Endothelial cell (in vitro differentiated cells): Measurements from ENCODE around the gene PDE10A. TPM values are rescaled to one million over a fixed set of nuclear protein-coding genes. Genes with fewer than 3 reads are reported as not detected.

Source experiments
- DNase-seq: peaks from one replicate; pipeline ENCODE4 v3.0.0; 2021; ENCODE audit warnings: low spot score
- H3K27ac Mint-ChIP-seq: one replicate; pipeline ENCODE4 v1.8.0; 2021; ENCODE audit warnings: mixed read lengths, inconsistent platforms; ENCODE audit not compliant: unreplicated experiment
- H3K27me3 Mint-ChIP-seq: one replicate; pipeline ENCODE4 v1.8.0; 2021; ENCODE audit warnings: mild to moderate bottlenecking, moderate library complexity, mixed read lengths, inconsistent platforms; ENCODE audit not compliant: unreplicated experiment
- H3K36me3 Mint-ChIP-seq: one replicate; pipeline ENCODE4 v1.8.0; 2021; ENCODE audit warnings: mild to moderate bottlenecking, low read depth, mixed read lengths, inconsistent platforms; ENCODE audit not compliant: unreplicated experiment
- H3K4me1 Mint-ChIP-seq: one replicate; pipeline ENCODE4 v1.8.0; 2021; ENCODE audit warnings: mild to moderate bottlenecking, mixed read lengths, inconsistent platforms; ENCODE audit not compliant: unreplicated experiment
- H3K4me3 Mint-ChIP-seq: one replicate; pipeline ENCODE4 v1.8.0; 2021; ENCODE audit warnings: mild to moderate bottlenecking, mixed read lengths, inconsistent platforms; ENCODE audit not compliant: unreplicated experiment
- H3K9me3 Mint-ChIP-seq: one replicate; pipeline ENCODE4 v1.8.0; 2021; ENCODE audit warnings: mixed read lengths, inconsistent platforms; ENCODE audit not compliant: unreplicated experiment
- total RNA-seq: library from RNA; stranded (reverse); fragmentation: NEBNext Ultra II Directional; extraction: Animal tissue kit (Norgen Biotek cat#: 25700); gene quantifications from one replicate; pipeline ENCODE4 v1.2.1, GENCODE V29; 2021; ENCODE audit not compliant: unreplicated experiment
- TF ChIP-seq, protein P1 (sequence below): fragments of 200-600 bp; sonication (generic); IDR thresholded peaks from one replicate; pipeline ENCODE4 v1.5.0; 2021; ENCODE audit warnings: antibody characterized with exemption; ENCODE audit not compliant: unreplicated experiment

The PDE10A gene
- total RNA-seq, 1 donor from 2014 or later: 11.5 TPM

DNA sequence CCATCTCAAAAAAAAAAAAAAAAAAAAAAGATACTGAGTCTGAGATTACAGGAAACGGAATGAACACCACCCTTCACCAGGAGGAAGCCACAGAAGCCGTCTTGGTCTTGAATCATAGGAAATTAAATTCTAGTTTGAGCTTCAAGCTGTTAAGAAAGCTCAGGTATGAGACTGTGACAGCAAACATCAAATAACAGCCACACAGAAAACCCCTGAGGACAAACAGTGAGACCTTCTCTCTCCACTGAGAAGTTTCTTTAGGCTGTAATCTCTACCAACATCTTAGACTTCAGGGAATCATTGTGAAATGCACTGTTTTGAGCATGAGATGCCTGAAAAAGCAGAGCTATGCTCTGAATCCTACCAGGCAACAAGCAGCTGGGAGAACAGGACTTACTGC is 30.8 kb downstream of the PDE10A start:
- DNase-seq: no peak
- no peaks in the 10 kb centered on the region for H3K36me3 Mint-ChIP-seq
- H3K27ac Mint-ChIP-seq: no peak overlapping the region
- peaks cover 2% of the 10 kb centered on the region for H3K27me3 Mint-ChIP-seq
- peaks cover 39% of the 10 kb centered on the region for H3K4me1 Mint-ChIP-seq
- H3K9me3 Mint-ChIP-seq: no peaks in the 10 kb centered on the region
- H3K4me3 Mint-ChIP-seq: no peak overlapping the region
- TF ChIP-seq, protein P1, sequence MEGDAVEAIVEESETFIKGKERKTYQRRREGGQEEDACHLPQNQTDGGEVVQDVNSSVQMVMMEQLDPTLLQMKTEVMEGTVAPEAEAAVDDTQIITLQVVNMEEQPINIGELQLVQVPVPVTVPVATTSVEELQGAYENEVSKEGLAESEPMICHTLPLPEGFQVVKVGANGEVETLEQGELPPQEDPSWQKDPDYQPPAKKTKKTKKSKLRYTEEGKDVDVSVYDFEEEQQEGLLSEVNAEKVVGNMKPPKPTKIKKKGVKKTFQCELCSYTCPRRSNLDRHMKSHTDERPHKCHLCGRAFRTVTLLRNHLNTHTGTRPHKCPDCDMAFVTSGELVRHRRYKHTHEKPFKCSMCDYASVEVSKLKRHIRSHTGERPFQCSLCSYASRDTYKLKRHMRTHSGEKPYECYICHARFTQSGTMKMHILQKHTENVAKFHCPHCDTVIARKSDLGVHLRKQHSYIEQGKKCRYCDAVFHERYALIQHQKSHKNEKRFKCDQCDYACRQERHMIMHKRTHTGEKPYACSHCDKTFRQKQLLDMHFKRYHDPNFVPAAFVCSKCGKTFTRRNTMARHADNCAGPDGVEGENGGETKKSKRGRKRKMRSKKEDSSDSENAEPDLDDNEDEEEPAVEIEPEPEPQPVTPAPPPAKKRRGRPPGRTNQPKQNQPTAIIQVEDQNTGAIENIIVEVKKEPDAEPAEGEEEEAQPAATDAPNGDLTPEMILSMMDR: no peak

DNA sequence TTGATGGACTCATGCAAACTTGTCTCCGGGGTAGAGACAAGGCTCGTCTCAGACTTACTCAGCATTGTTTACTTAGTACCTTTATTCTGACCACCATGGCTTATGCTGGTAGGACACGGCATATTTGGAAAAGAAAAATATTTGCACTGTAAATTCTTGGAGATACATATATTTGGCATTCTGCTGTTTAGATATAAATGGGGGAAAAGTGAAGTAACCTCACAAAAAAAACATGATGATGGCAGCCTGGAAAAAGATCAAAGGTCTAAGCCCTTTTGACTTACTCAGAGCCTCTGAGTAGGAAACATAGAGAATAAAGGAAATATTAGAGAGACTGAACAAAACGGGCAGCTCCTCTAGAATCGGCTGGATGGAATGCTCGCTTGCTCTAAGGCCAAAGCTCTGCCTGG is 32.5 kb downstream of the PDE10A start:
- H3K27me3 Mint-ChIP-seq: peaks cover 2% of the 10 kb centered on the region
- no peaks in the 10 kb centered on the region for H3K9me3 Mint-ChIP-seq
- H3K36me3 Mint-ChIP-seq: no peaks in the 10 kb centered on the region
- H3K27ac Mint-ChIP-seq: no peak overlapping the region
- TF ChIP-seq, protein P1: no peak
- H3K4me1 Mint-ChIP-seq: peaks cover 26% of the 10 kb centered on the region
- no peak for DNase-seq
- no peak overlapping the region for H3K4me3 Mint-ChIP-seq

DNA sequence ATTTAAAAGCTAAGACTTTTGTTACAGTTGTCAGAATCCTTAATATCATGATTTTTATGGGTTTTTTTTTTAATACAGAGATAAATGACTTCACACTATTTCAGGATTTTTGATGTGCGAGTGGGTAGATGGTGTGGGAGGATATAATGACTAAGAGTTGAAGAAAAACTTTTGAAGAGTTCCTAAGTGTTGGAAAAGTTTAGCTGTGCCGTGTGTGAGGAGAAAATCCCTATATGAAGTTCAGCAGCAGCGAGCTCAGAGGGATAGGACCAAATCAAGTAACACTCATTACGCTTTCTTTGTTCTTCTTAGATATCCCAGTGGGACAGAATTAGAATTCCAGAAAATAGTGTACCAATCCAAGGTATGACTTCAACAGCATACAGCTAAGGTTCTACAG is 34.1 kb downstream of the PDE10A start:
- Mint-ChIP-seq H3K36me3 (peaks cover 6% of the 10 kb centered on the region), H3K9me3 (peaks cover 5% of the 10 kb centered on the region), H3K27me3 (no peaks in the 10 kb centered on the region), H3K4me1 (peaks cover 18% of the 10 kb centered on the region), H3K27ac (no peak overlapping the region), H3K4me3 (no peak overlapping the region)
- TF ChIP-seq, protein P1: no peak
- no peak for DNase-seq

DNA sequence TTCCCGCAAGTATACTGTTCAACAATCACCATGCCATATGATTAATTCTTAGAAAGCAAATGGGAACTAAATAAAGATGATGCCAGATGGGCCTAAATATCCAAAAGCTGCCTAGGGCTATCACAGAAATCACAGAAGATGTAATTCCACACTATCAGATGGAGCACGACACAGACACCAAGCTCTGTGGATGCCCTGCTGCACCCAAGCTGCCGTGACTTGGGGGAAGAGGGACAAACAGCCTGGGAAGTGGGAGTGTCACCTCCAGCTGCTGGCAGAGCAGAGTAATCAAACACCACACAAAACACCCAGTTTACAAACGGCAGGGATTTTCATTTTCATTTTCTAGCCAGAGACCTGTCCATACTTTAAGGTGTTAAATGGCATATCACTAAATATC is 35.7 kb downstream of the PDE10A start:
- H3K27ac Mint-ChIP-seq: no peak overlapping the region
- no peak for DNase-seq
- H3K4me1 Mint-ChIP-seq: peaks cover 17% of the 10 kb centered on the region
- H3K36me3 Mint-ChIP-seq: peaks cover 8% of the 10 kb centered on the region
- no peaks in the 10 kb centered on the region for H3K27me3 Mint-ChIP-seq
- TF ChIP-seq, protein P1: no peak
- peaks cover 5% of the 10 kb centered on the region for H3K9me3 Mint-ChIP-seq
- H3K4me3 Mint-ChIP-seq: no peak overlapping the region

DNA sequence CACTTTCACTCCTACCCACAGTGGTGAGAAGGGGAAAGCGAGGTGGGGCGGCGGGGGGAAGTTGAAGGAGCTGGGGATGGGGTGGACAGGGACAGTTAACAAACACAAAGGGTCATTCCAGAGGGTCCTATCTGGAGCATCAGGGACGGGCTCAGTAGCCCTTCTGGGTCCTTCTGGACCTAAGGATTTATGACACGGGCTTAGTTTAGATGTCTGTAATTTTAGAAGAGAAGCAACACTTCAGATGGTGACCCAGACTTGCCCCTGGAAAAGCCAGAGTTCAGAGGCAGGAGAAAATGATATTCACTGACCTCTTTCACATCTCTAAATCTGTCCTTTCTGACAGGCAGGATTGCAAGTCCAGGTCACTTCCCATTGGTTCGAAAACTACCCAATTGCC is 36.3 kb downstream of the PDE10A start:
- Mint-ChIP-seq H3K4me3 (no peak overlapping the region), H3K36me3 (peaks cover 8% of the 10 kb centered on the region), H3K9me3 (peaks cover 5% of the 10 kb centered on the region), H3K4me1 (peaks cover 14% of the 10 kb centered on the region), H3K27me3 (no peaks in the 10 kb centered on the region), H3K27ac (no peak overlapping the region)
- TF ChIP-seq, protein P1: no peak
- no peak for DNase-seq
